Mesodermal cell (in vitro differentiated cells): ENCODE results near the gene MMP27.

Experiments
- H3K27ac ChIP-seq: 2 replicates; pipeline ENCODE4 v1.7.0; 2013; ENCODE audit warnings: mild to moderate bottlenecking, low read depth, low read length, moderate library complexity; ENCODE audit not compliant: severe bottlenecking
- H3K36me3 ChIP-seq: 2 replicates; pipeline ENCODE4 v1.7.1; 2013; ENCODE audit warnings: mild to moderate bottlenecking, low read length, moderate library complexity; ENCODE audit not compliant: control insufficient read depth, insufficient read depth
- H3K4me1 ChIP-seq: one replicate; pipeline ENCODE4 v1.7.1; 2013; ENCODE audit warnings: mild to moderate bottlenecking, low read length; ENCODE audit not compliant: insufficient read depth, control insufficient read depth, poor library complexity, severe bottlenecking
- H3K4me3 ChIP-seq: 2 replicates; pipeline ENCODE4 v1.7.0; 2013; ENCODE audit warnings: low read length, control low read depth, mild to moderate bottlenecking; ENCODE audit not compliant: insufficient read depth, poor library complexity, severe bottlenecking; ENCODE audit errors: extremely low read depth
- H3K9me3 ChIP-seq: 2 replicates; pipeline ENCODE4 v1.7.1; 2013; ENCODE audit warnings: mild to moderate bottlenecking, low read length, moderate library complexity; ENCODE audit not compliant: control insufficient read depth
- WGBS, 2 experiments: methylation state at CpG; one replicate each; pipeline ENCODE4 v1.1.5; 2013; ENCODE audit warnings: missing lambda C conversion rate in 2 of 2; ENCODE audit not compliant: insufficient coverage in 2 of 2; 5-methylcytosine and 5-hydroxymethylcytosine counted together

MMP27 gene

GRCh38 chr11:102695201-102695600 is 10.4 kb downstream of the MMP27 start:
- no peak overlapping the region for H3K27ac ChIP-seq
- H3K36me3 ChIP-seq = no peaks in the 10 kb centered on the region
- H3K9me3 ChIP-seq = no peaks in the 10 kb centered on the region
- no peak overlapping the region for H3K4me3 ChIP-seq
- H3K4me1 ChIP-seq = no peaks in the 10 kb centered on the region
- WGBS, 2 experiments = 100% methylated on average over 1 of the region's 3 CpGs

- no CpG with 5 or more reads among the region's 2 CpGs for WGBS, 2 experiments
- Histone ChIP-seq H3K27ac (no peak overlapping the region), H3K4me3 (no peak overlapping the region), H3K36me3 (no peaks in the 10 kb centered on the region), H3K9me3 (no peaks in the 10 kb centered on the region), H3K4me1 (no peaks in the 10 kb centered on the region)
These were observed 19.8 kb downstream of the MMP27 start for GRCh38 chr11:102685754-102686153.

- Histone ChIP-seq H3K4me3 (no peak overlapping the region), H3K4me1 (no peaks in the 10 kb centered on the region), H3K27ac (no peak overlapping the region), H3K36me3 (no peaks in the 10 kb centered on the region), H3K9me3 (no peaks in the 10 kb centered on the region)
- no CpG with 5 or more reads among the region's 3 CpGs for WGBS, 2 experiments
These were observed 20.2 kb downstream of the MMP27 start for GRCh38 chr11:102685338-102685737.

- Histone ChIP-seq H3K27ac (no peak overlapping the region), H3K4me1 (no peaks in the 10 kb centered on the region), H3K9me3 (no peaks in the 10 kb centered on the region), H3K36me3 (no peaks in the 10 kb centered on the region), H3K4me3 (no peak overlapping the region)
- 80 to 90% methylated on average over 2 to 3 of the region's 4 CpGs for WGBS, 2 experiments
These were observed 22.3 kb downstream of the MMP27 start for GRCh38 chr11:102683277-102683676.

- Histone ChIP-seq H3K4me1 (no peaks in the 10 kb centered on the region), H3K4me3 (no peak overlapping the region), H3K36me3 (no peaks in the 10 kb centered on the region), H3K9me3 (no peaks in the 10 kb centered on the region), H3K27ac (no peak overlapping the region)
- WGBS, 2 experiments = 100% methylated on average over 1 of the region's 1 CpG; no CpG with 5 or more reads in 1 of the 2 experiments
These were observed 24.6 kb downstream of the MMP27 start for GRCh38 chr11:102680945-102681344.

- no peak overlapping the region for H3K4me3 ChIP-seq
- no peaks in the 10 kb centered on the region for H3K4me1 ChIP-seq
- no peaks in the 10 kb centered on the region for H3K9me3 ChIP-seq
- H3K27ac ChIP-seq = no peak overlapping the region
- no peaks in the 10 kb centered on the region for H3K36me3 ChIP-seq
- WGBS, 2 experiments = 86% methylated on average over 1 of the region's 2 CpGs; no CpG with 5 or more reads in 1 of the 2 experiments
These were observed 27.5 kb downstream of the MMP27 start for GRCh38 chr11:102678022-102678421.

- Histone ChIP-seq H3K9me3 (no peaks in the 10 kb centered on the region), H3K27ac (no peak overlapping the region), H3K4me1 (no peaks in the 10 kb centered on the region), H3K4me3 (no peak overlapping the region), H3K36me3 (no peaks in the 10 kb centered on the region)
- 90 to 91% methylated on average over 1 to 2 of the region's 2 CpGs for WGBS, 2 experiments
These were observed 29.5 kb downstream of the MMP27 start for GRCh38 chr11:102676084-102676483.

- 75% methylated on average over 1 of the region's 3 CpGs; no CpG with 5 or more reads in 1 of the 2 experiments for WGBS, 2 experiments
- Histone ChIP-seq H3K9me3 (no peaks in the 10 kb centered on the region), H3K36me3 (no peaks in the 10 kb centered on the region), H3K4me3 (no peak overlapping the region), H3K27ac (no peak overlapping the region), H3K4me1 (no peaks in the 10 kb centered on the region)
These were observed 35.9 kb downstream of the MMP27 start for GRCh38 chr11:102669664-102670063.

- H3K4me3 ChIP-seq = no peak overlapping the region
- WGBS, 2 experiments = 6 to 9% methylated on average over 1 to 2 of the region's 4 CpGs
These were observed 39.1 kb downstream of the MMP27 start for GRCh38 chr11:102666331-102666957.

GRCh38 chr11:102664001-102664752 is 41.4 kb downstream of the MMP27 start:
- no peaks in the 10 kb centered on the region for H3K36me3 ChIP-seq
- 78 to 79% methylated on average over 4 to 11 of the region's 13 CpGs for WGBS, 2 experiments
- no peak overlapping the region for H3K27ac ChIP-seq
- no peak overlapping the region for H3K4me3 ChIP-seq
- no peaks in the 10 kb centered on the region for H3K9me3 ChIP-seq
- H3K4me1 ChIP-seq = no peaks in the 10 kb centered on the region

More at GRCh38 chr11:102666331-102666957, 39.1 kb downstream of the MMP27 start:
- Histone ChIP-seq H3K36me3 (no peaks in the 10 kb centered on the region), H3K27ac (no peak overlapping the region), H3K4me1 (no peaks in the 10 kb centered on the region), H3K9me3 (no peaks in the 10 kb centered on the region)

- Histone ChIP-seq H3K4me3 (no peak overlapping the region), H3K9me3 (no peaks in the 10 kb centered on the region), H3K27ac (no peak overlapping the region)
These were observed 43.0 kb downstream of the MMP27 start for GRCh38 chr11:102662607-102663006.

More at GRCh38 chr11:102662607-102663006, 43.0 kb downstream of the MMP27 start:
- Histone ChIP-seq H3K36me3 (no peaks in the 10 kb centered on the region), H3K4me1 (no peaks in the 10 kb centered on the region)
